HG02798 (cell line): ENCODE measurements around the gene GRAMD2A.

ENCODE experiments used
- ATAC-seq: cut with Tn5 transposase; IDR thresholded peaks from one replicate; pipeline ENCODE4 v1.9.1; 2021; ENCODE audit warnings: mild to moderate bottlenecking; ENCODE audit not compliant: unreplicated experiment, poor library complexity

Gene GRAMD2A

GRCh38 chr15:72220687-72221086 lies 23.1 kb upstream of the GRAMD2A start:
- ATAC-seq, result no peak

GRCh38 chr15:72217216-72217615 lies 19.6 kb upstream of the GRAMD2A start:
- no peak for ATAC-seq

GRCh38 chr15:72216079-72216478 lies 18.5 kb upstream of the GRAMD2A start:
- ATAC-seq, result no peak

- ATAC-seq, result no peak
These were observed 10.0 kb upstream of the GRAMD2A start for GRCh38 chr15:72207558-72208085.

- no peak for ATAC-seq
These were observed 9.1 kb upstream of the GRAMD2A start for GRCh38 chr15:72206677-72207000.

GRCh38 chr15:72205896-72206676 lies 8.5 kb upstream of the GRAMD2A start:
- no peak for ATAC-seq

- ATAC-seq, result no peak
These were observed 7.7 kb upstream of the GRAMD2A start for GRCh38 chr15:72205273-72205672.

- ATAC-seq, result no peak
These were observed 5.9 kb upstream of the GRAMD2A start for GRCh38 chr15:72203507-72203837.

- no peak for ATAC-seq
These were observed 5.4 kb upstream of the GRAMD2A start for GRCh38 chr15:72202801-72203506.

GRCh38 chr15:72202302-72202701 lies 4.7 kb upstream of the GRAMD2A start:
- ATAC-seq, result no peak

- no peak for ATAC-seq
These were observed 3.9 kb upstream of the GRAMD2A start for GRCh38 chr15:72201391-72201921.

- no peak for ATAC-seq
These were observed 3.0 kb upstream of the GRAMD2A start for GRCh38 chr15:72200395-72201237.

- ATAC-seq, result peak; percentile 44
These were observed 2.2 kb upstream of the GRAMD2A start for GRCh38 chr15:72199721-72200212.

GRCh38 chr15:72199205-72199515 lies 1.6 kb upstream of the GRAMD2A start:
- no peak for ATAC-seq

- ATAC-seq, result no peak
These were observed 993 bp upstream of the GRAMD2A start for GRCh38 chr15:72198356-72199204.

GRCh38 chr15:72197041-72197459 lies 537 bp downstream of the GRAMD2A start:
- no peak for ATAC-seq

GRCh38 chr15:72196409-72197040 lies 1.1 kb downstream of the GRAMD2A start:
- ATAC-seq, result no peak

- ATAC-seq, result no peak
These were observed 2.5 kb downstream of the GRAMD2A start for GRCh38 chr15:72195101-72195511.

GRCh38 chr15:72193836-72194396 lies 3.7 kb downstream of the GRAMD2A start:
- ATAC-seq, result no peak
